Activated naive CD8-positive, alpha-beta T cell treated with anti-CD3 and anti-CD28 coated beads for 36 hours (primary cell): ENCODE data around the gene IL3RA. TPM values are rescaled to one million over a fixed set of nuclear protein-coding genes. Genes with fewer than 3 reads are reported as not detected.

Source experiments
- total RNA-seq, 2 experiments: library from RNA; stranded (reverse); gene quantifications; one replicate each; pipeline ENCODE4 v1.2.3, GENCODE V29; 2021

The IL3RA gene
- total RNA-seq, 2 experiments from 2014 or later, result 0.29 TPM; not detected in 1

Other genes starting within 250 kb of the IL3RA start
- under 1 TPM; 0.40 to 0.52 TPM for gene CRLF2, start 124.1 kb upstream of the IL3RA start, total RNA-seq
- gene CSF2RA, start 68.0 kb upstream of the IL3RA start, total RNA-seq, result not detected
- gene SLC25A6, start 55.3 kb downstream of the IL3RA start, total RNA-seq, result 100 to 1,000 TPM; 358 to 372 TPM
- gene ASMTL, start 116.1 kb downstream of the IL3RA start, total RNA-seq, result 10 to 100 TPM; 29.4 to 30.5 TPM
- 10 to 100 TPM; 12.5 to 13.3 TPM for gene P2RY8, start 200.4 kb downstream of the IL3RA start, total RNA-seq